GM12878 (cell line): ENCODE measurements around the gene MAST1. TPM values are rescaled to one million over a fixed set of nuclear protein-coding genes. Genes with fewer than 3 reads are reported as not detected.

Experiments used
- BRCA1 ChIP-seq: IDR thresholded peaks from 2 replicates; pipeline ENCODE4 v1.6.1; 2011; ENCODE audit warnings: low read depth, low read length, improper control_type of control experiment
- E2F8 ChIP-seq: fragments of 450-650 bp; IDR thresholded peaks from 2 replicates; pipeline ENCODE4 v1.6.1; 2018; ENCODE audit warnings: mild to moderate bottlenecking, low read depth, moderate library complexity; ENCODE audit not compliant: partially characterized antibody
- E4F1 ChIP-seq: fragments of 450-650 bp; IDR thresholded peaks from 2 replicates; pipeline ENCODE4 v1.6.1; 2018; ENCODE audit warnings: borderline replicate concordance, mild to moderate bottlenecking; ENCODE audit not compliant: partially characterized antibody
- GATAD2B ChIP-seq: fragments of 450-650 bp; conservative IDR thresholded peaks from 2 replicates; pipeline ENCODE4 v1.6.1; 2017; ENCODE audit warnings: low read depth, mild to moderate bottlenecking, moderate library complexity
- HSF1 ChIP-seq: fragments of 150-350 bp; IDR thresholded peaks from 2 replicates; pipeline ENCODE4 v1.6.1; 2014; ENCODE audit warnings: mild to moderate bottlenecking, low read depth, low read length
- MEF2B ChIP-seq: fragments of 450-650 bp; IDR thresholded peaks from 2 replicates; pipeline ENCODE4 v1.6.1; 2018; ENCODE audit warnings: mild to moderate bottlenecking, moderate library complexity; ENCODE audit not compliant: partially characterized antibody, poor library complexity, severe bottlenecking
- NBN ChIP-seq: fragments of 450-650 bp; IDR thresholded peaks from 2 replicates; pipeline ENCODE4 v1.6.1; 2016
- TCF3 ChIP-seq: IDR thresholded peaks from 2 replicates; pipeline ENCODE4 v1.6.1; 2012; ENCODE audit warnings: low read depth, mild to moderate bottlenecking, low read length, borderline replicate concordance; ENCODE audit not compliant: insufficient read depth
- USF1 ChIP-seq: IDR thresholded peaks from 2 replicates; pipeline ENCODE4 v1.6.1; 2011; ENCODE audit warnings: borderline replicate concordance, low read depth, mild to moderate bottlenecking, moderate library complexity, mixed read lengths, low read length; ENCODE audit not compliant: insufficient read depth; ENCODE audit errors: extremely low read length
- ZBTB4 ChIP-seq: fragments of 450-650 bp; formaldehyde crosslinking; IDR thresholded peaks from 2 replicates; pipeline ENCODE4 v1.4.0; 2022; ENCODE audit warnings: mild to moderate bottlenecking, moderate library complexity
- ZBTB40 ChIP-seq: fragments of 450-650 bp; IDR thresholded peaks from 2 replicates; pipeline ENCODE4 v1.6.1; 2016; ENCODE audit warnings: mild to moderate bottlenecking, moderate library complexity, borderline replicate concordance
- polyA plus RNA-seq, 11 experiments: library from polyadenylated mRNA; depleted of rRNA in 4 of 11; unstranded in 6 of 11; stranded (reverse) in 5 of 11; fragments of >200 nt; fragmentation: Nextera tagmentation in 4 of 11; fragmentation: Illumina TruSeq in 1 of 11; extraction: Ambion mirVana in 4 of 11; extraction: Trizol in 1 of 11; gene quantifications; 1 replicate in 1 of 11; 2 replicates in 10 of 11; pipeline versions ENCODE4 v1.2.1 to v1.2.3, GENCODE V29; 2011 to 2016; ENCODE audit warnings: inconsistent platforms in 2 of 11, missing spikeins in 2 of 11, low read depth in 1 of 11
- total RNA-seq, 4 experiments: library from RNA; depleted of rRNA in 3 of 4; stranded (reverse); fragments of >200 nt in 3 of 4; fragmentation: Illumina TruSeq in 1 of 4; extraction: Trizol in 1 of 4; gene quantifications; 2 replicates each; pipeline versions ENCODE4 v1.2.1 to v1.2.3, GENCODE V29; 2013 to 2021

Gene MAST1
- total and polyA plus RNA-seq, 10 of the 15 experiments (the other 5 are each of a cell fraction or from before 2014, with no cell fraction given), result 0.08 to 0.79 (median 0.44) TPM; not detected in 1

GRCh38 chr19:12801466-12802266 lies 36.6 kb upstream of the MAST1 start, which contains the start of the genes PRDX2 and THSD8 (continued):
- TF ChIP-seq TCF3 (peak; percentile 78), HSF1 (no peak), E4F1 (peak; percentile 60), BRCA1 (0 out of 2 replicates have a peak, but pooled peaks have one; percentile 34), GATAD2B (peak; percentile 92), ZBTB40 (no peak), ZBTB4 (CRISPR knock-in tag) (no peak), USF1 (no peak), NBN (0 out of 2 replicates have a peak, but pooled peaks have one; percentile 59), E2F8 (no peak), MEF2B (peak; percentile 24)
